ENCODE measurements around the gene APP.

The APP gene

GRCh38 chr21:26177746-26178426, 7.3 kb upstream of the APP start:
- Histone ChIP-seq H3K4me3 (replicated peaks; ENCODE audit: insufficient read depth, low read length) (no peak overlapping the region), H3K27me3 (ENCODE audit: insufficient read depth, poor library complexity, severe bottlenecking) (no peaks in the 10 kb centered on the region), H3K27ac (replicated peaks) (no peak overlapping the region)
- no peak for TF ChIP-seq SPI1 (IDR thresholded peaks at IDR 0.05; ENCODE audit: borderline replicate concordance, low read depth)
- TF ChIP-seq GABPA (IDR thresholded peaks at IDR 0.05; ENCODE audit: low read depth): no peak
- no peak for TF ChIP-seq POLR2AphosphoS5 (IDR thresholded peaks at IDR 0.05; ENCODE audit: low read depth)
- TF ChIP-seq REST (IDR thresholded peaks at IDR 0.05; ENCODE audit: insufficient replicate concordance, low read depth): no peak
- no peak for DNase-seq (ENCODE audit: low read depth in 1 of 2, low spot score in 1 of 2)

DNA sequence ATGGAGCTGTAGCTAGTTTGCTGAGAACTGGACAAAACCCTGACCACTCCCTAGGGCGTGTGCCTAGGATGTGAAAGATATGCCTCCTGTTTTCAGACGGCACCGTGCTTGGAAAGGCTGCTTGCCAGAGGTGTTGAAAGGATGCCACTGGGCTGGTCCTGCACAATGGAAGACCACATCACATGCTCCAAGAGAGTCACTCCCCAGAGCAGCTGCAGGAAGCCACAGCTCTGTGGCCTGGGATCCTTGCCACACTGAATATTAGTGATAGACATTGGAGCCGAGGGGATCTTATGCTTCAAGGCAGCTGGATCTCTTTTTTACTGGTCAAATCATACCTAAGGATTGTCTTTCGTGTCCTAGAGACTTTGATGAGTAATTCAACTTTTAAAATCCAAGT, 6.6 kb upstream of the APP start:
- TF ChIP-seq, protein P1, sequence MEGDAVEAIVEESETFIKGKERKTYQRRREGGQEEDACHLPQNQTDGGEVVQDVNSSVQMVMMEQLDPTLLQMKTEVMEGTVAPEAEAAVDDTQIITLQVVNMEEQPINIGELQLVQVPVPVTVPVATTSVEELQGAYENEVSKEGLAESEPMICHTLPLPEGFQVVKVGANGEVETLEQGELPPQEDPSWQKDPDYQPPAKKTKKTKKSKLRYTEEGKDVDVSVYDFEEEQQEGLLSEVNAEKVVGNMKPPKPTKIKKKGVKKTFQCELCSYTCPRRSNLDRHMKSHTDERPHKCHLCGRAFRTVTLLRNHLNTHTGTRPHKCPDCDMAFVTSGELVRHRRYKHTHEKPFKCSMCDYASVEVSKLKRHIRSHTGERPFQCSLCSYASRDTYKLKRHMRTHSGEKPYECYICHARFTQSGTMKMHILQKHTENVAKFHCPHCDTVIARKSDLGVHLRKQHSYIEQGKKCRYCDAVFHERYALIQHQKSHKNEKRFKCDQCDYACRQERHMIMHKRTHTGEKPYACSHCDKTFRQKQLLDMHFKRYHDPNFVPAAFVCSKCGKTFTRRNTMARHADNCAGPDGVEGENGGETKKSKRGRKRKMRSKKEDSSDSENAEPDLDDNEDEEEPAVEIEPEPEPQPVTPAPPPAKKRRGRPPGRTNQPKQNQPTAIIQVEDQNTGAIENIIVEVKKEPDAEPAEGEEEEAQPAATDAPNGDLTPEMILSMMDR (IDR thresholded peaks at IDR 0.05; ENCODE audit: insufficient read depth, low read length): no peak
- no peak for DNase-seq (ENCODE audit: low read depth in 1 of 2, low spot score in 1 of 2)
- no peak overlapping the region for H3K27ac ChIP-seq (replicated peaks)

GRCh38 chr21:26171258-26172100, 909 bp upstream of the APP start:
- DNase-seq (ENCODE audit: low read depth in 1 of 2, low spot score in 1 of 2): no peak
- Histone ChIP-seq H3K27ac (replicated peaks) (peak overlapping the region; percentile 49), H3K4me3 (replicated peaks; ENCODE audit: insufficient read depth, low read length) (peak overlapping the region; percentile 90), H3K27me3 (ENCODE audit: insufficient read depth, poor library complexity, severe bottlenecking) (no peaks in the 10 kb centered on the region)
- TF ChIP-seq REST (IDR thresholded peaks at IDR 0.05; ENCODE audit: insufficient replicate concordance, low read depth) (no peak), GABPA (IDR thresholded peaks at IDR 0.05; ENCODE audit: low read depth) (no peak), POLR2AphosphoS5 (IDR thresholded peaks at IDR 0.05; ENCODE audit: low read depth) (no peak), SPI1 (IDR thresholded peaks at IDR 0.05; ENCODE audit: borderline replicate concordance, low read depth) (no peak)
- TF ChIP-seq, protein P1 (IDR thresholded peaks at IDR 0.05; ENCODE audit: insufficient read depth, low read length): no peak

More for the DNA sequence above, 6.6 kb upstream of the APP start:
- H3K4me3 ChIP-seq (replicated peaks; ENCODE audit: insufficient read depth, low read length): no peak overlapping the region
- H3K27me3 ChIP-seq (ENCODE audit: insufficient read depth, poor library complexity, severe bottlenecking): no peaks in the 10 kb centered on the region

GRCh38 chr21:26169611-26170470, 729 bp downstream of the APP start:
- H3K4me3 ChIP-seq (replicated peaks; ENCODE audit: insufficient read depth, low read length): peak overlapping the region; percentile 90
- TF ChIP-seq GABPA (IDR thresholded peaks at IDR 0.05; ENCODE audit: low read depth) (no peak), POLR2AphosphoS5 (IDR thresholded peaks at IDR 0.05; ENCODE audit: low read depth) (peak; percentile 51; the same call in 1 of the 2 replicates)
- H3K27me3 ChIP-seq (ENCODE audit: insufficient read depth, poor library complexity, severe bottlenecking): no peaks in the 10 kb centered on the region

More at GRCh38 chr21:26169611-26170470, 729 bp downstream of the APP start:
- DNase-seq (ENCODE audit: low read depth in 1 of 2, low spot score in 1 of 2): peak in 1 of 2 experiments; percentile 46
- H3K27ac ChIP-seq (replicated peaks): peak overlapping the region; percentile 93
